ENCODE data around the gene FLT3LG.

DNA sequence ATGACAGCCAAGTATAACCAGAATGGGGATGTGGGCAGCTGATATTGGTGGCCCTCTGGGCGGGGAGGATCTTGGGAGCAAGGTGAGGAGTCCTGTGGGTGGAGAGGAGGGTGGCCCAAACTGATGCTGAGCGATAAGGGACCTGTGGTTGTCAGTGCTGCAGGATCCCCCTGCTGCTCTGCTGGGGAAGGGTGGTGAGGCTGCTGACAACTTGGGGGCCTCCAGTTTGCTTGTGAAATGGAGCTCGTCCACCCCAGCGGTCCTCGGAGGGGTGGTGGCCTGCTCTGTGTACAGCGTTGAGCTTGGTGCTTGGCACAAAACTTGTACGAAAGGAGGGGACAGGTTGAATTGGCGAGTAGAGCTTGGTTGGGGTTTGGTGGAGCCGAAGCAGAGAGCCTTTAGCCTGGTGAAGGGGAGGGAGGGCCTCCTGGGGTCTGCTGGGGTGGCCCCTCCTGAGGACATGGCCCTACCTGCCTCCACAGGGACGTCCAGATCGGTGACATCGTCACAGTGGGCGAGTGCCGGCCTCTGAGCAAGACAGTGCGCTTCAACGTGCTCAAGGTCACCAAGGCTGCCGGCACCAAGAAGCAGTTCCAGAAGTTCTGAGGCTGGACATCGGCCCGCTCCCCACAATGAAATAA, 25.1 kb downstream of the FLT3LG start:
- TF ChIP-seq U2AF2 (optimal IDR thresholded peaks at IDR 0.05; ENCODE audit: low read depth, low read length) (no peak), KDM1A (IDR thresholded peaks at IDR 0.05) (no peak), CTBP1 (IDR thresholded peaks at IDR 0.05; ENCODE audit: borderline replicate concordance) (no peak), ZNF76 (CRISPR knock-in tag; IDR thresholded peaks at IDR 0.05; ENCODE audit: borderline replicate concordance) (no peak), PCBP2 (IDR thresholded peaks at IDR 0.05; ENCODE audit: low read depth, low read length, poor library complexity, severe bottlenecking) (no peak)
